HEK293 (cell line): ENCODE data around the gene NINJ2.

Experiments
- CTCF ChIA-PET: fragments of 350-600 bp; formaldehyde crosslinking; extraction: SDS; loops from one replicate; lab custom pipeline; 2021; ENCODE audit warnings: antibody characterized with exemption; lab: Yijun Ruan, JAX
- POLR2A ChIA-PET: fragments of 300-600 bp; formaldehyde crosslinking; extraction: SDS; loops from one replicate; lab custom pipeline; 2020; ENCODE audit warnings: antibody characterized with exemption, inconsistent platforms; lab: Yijun Ruan, JAX
- H3K27ac ChIP-seq: fragments of 200-500 bp; sonication (Bioruptor generic); 2 replicates; pipeline ENCODE4 v1.5.1; 2014; ENCODE audit warnings: low read depth, low read length, control low read depth, inconsistent platforms; ENCODE audit errors: extremely low read depth
- H3K36me3 ChIP-seq, 2 experiments: fragments of 200-500 bp in 1 of 2; sonication (Bioruptor generic) in 1 of 2; 1 replicate in 1 of 2; 2 replicates in 1 of 2; pipeline ENCODE4 v1.5.1; 2014 to 2017; ENCODE audit warnings: inconsistent platforms in 2 of 2, low read length in 2 of 2; ENCODE audit not compliant: control insufficient read depth in 2 of 2, insufficient read depth in 1 of 2
- H3K4me1 ChIP-seq: fragments of 200-500 bp; sonication (Bioruptor generic); 2 replicates; pipeline ENCODE4 v1.5.1; 2014; ENCODE audit warnings: mild to moderate bottlenecking, low read length, inconsistent platforms; ENCODE audit not compliant: control insufficient read depth, insufficient read depth
- H3K4me3 ChIP-seq: 2 replicates; pipeline ENCODE4 v1.5.1; 2011; ENCODE audit warnings: low read depth, mild to moderate bottlenecking, control low read depth, low read length, moderate library complexity
- H3K9me3 ChIP-seq: fragments of 200-500 bp; sonication (Bioruptor generic); 2 replicates; pipeline ENCODE4 v1.5.1; 2014; ENCODE audit warnings: low read depth, low read length, inconsistent platforms; ENCODE audit not compliant: control insufficient read depth, insufficient read depth
- GLIS1 ChIP-seq: fragments of 450-650 bp; formaldehyde crosslinking; IDR thresholded peaks from 2 replicates; pipeline ENCODE4 v1.5.1; 2016; ENCODE audit warnings: missing biosample characterization, missing genetic modification characterization
- KLF7 ChIP-seq: fragments of 450-650 bp; formaldehyde crosslinking; IDR thresholded peaks from 2 replicates; pipeline ENCODE4 v1.5.1; 2016; ENCODE audit warnings: missing biosample characterization, missing genetic modification characterization, borderline replicate concordance
- YY2 ChIP-seq: fragments of 450-650 bp; formaldehyde crosslinking; IDR thresholded peaks from 2 replicates; pipeline ENCODE4 v1.5.1; 2016; ENCODE audit warnings: missing biosample characterization, missing genetic modification characterization
- ZBTB48 ChIP-seq: fragments of 450-650 bp; formaldehyde crosslinking; IDR thresholded peaks from 2 replicates; pipeline ENCODE4 v1.5.1; 2016; ENCODE audit warnings: missing biosample characterization, missing genetic modification characterization
- ZBTB8A ChIP-seq: fragments of 450-650 bp; formaldehyde crosslinking; IDR thresholded peaks from 2 replicates; pipeline ENCODE4 v1.5.1; 2016; ENCODE audit warnings: missing biosample characterization, missing genetic modification characterization
- ZNF132 ChIP-seq: fragments of 450-650 bp; formaldehyde crosslinking; IDR thresholded peaks from 2 replicates; pipeline ENCODE4 v1.5.1; 2017; ENCODE audit warnings: missing biosample characterization, missing genetic modification characterization, borderline replicate concordance
- ZNF2 ChIP-seq: fragments of 450-650 bp; formaldehyde crosslinking; IDR thresholded peaks from 2 replicates; pipeline ENCODE4 v1.5.1; 2016; ENCODE audit warnings: missing biosample characterization, missing genetic modification characterization
- ZNF292 ChIP-seq: fragments of 450-650 bp; formaldehyde crosslinking; IDR thresholded peaks from 2 replicates; pipeline ENCODE4 v1.5.1; 2016; ENCODE audit warnings: low read depth, missing biosample characterization, missing genetic modification characterization, borderline replicate concordance
- ZNF335 ChIP-seq: fragments of 450-650 bp; formaldehyde crosslinking; conservative IDR thresholded peaks from 2 replicates; pipeline ENCODE4 v1.5.1; 2016; ENCODE audit warnings: missing biosample characterization, missing genetic modification characterization
- ZNF433 ChIP-seq: fragments of 450-650 bp; formaldehyde crosslinking; IDR thresholded peaks from 2 replicates; pipeline ENCODE4 v1.5.1; 2016; ENCODE audit warnings: missing biosample characterization, missing genetic modification characterization, low read depth
- ZNF530 ChIP-seq: fragments of 450-650 bp; formaldehyde crosslinking; IDR thresholded peaks from 2 replicates; pipeline ENCODE4 v1.5.1; 2016; ENCODE audit warnings: low read depth, missing biosample characterization, missing genetic modification characterization
- ZNF658 ChIP-seq: fragments of 450-650 bp; formaldehyde crosslinking; IDR thresholded peaks from 2 replicates; pipeline ENCODE4; 2016; ENCODE audit warnings: missing biosample characterization, missing genetic modification characterization
- ZNF660 ChIP-seq: fragments of 450-650 bp; IDR thresholded peaks from 2 replicates; pipeline ENCODE4 v1.5.1; 2018; ENCODE audit warnings: missing biosample characterization, mild to moderate bottlenecking, missing genetic modification characterization
- ZXDB ChIP-seq: fragments of 450-650 bp; formaldehyde crosslinking; IDR thresholded peaks from 2 replicates; pipeline ENCODE4 v1.5.1; 2016; ENCODE audit warnings: missing biosample characterization, missing genetic modification characterization
- TF ChIP-seq, protein P1 (sequence below): fragments of 450-650 bp; formaldehyde crosslinking; IDR thresholded peaks from 2 replicates; pipeline ENCODE4 v1.5.1; 2016; ENCODE audit warnings: missing biosample characterization, missing genetic modification characterization, borderline replicate concordance
- TF ChIP-seq, protein P2 (sequence below): fragments of 450-650 bp; formaldehyde crosslinking; IDR thresholded peaks from 2 replicates; pipeline ENCODE4 v1.5.1; 2016; ENCODE audit warnings: missing biosample characterization, missing genetic modification characterization
- TF ChIP-seq, protein P3 (sequence below): fragments of 450-650 bp; formaldehyde crosslinking; IDR thresholded peaks from 2 replicates; pipeline ENCODE4 v1.5.1; 2016; ENCODE audit warnings: missing biosample characterization, missing genetic modification characterization
- TF ChIP-seq, protein P4 (sequence below): fragments of 450-650 bp; IDR thresholded peaks from 2 replicates; pipeline ENCODE4 v1.5.1; 2018; ENCODE audit warnings: missing biosample characterization, missing genetic modification characterization
- TF ChIP-seq, protein P5 (sequence below): fragments of 450-650 bp; formaldehyde crosslinking; IDR thresholded peaks from 2 replicates; pipeline ENCODE4 v1.5.1; 2017; ENCODE audit warnings: missing biosample characterization, missing genetic modification characterization

NINJ2 gene

DNA sequence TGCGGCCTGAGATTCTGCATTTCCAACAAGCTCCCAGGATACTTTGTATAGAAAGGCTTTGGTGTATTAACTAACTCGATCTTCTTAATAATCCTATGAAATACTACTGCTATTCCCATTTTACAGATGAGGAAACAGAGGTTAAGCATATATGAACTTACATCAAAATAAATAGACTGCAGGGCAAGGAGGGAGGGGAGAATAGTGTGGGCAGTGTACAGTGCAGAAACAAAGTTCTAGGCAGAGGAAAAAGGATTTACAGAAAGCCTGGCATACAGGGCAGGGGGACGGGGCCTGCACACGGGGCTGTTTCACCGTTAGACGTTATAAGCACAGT, 19.0 kb downstream of the NINJ2 start (continued):
- TF ChIP-seq, protein P1, sequence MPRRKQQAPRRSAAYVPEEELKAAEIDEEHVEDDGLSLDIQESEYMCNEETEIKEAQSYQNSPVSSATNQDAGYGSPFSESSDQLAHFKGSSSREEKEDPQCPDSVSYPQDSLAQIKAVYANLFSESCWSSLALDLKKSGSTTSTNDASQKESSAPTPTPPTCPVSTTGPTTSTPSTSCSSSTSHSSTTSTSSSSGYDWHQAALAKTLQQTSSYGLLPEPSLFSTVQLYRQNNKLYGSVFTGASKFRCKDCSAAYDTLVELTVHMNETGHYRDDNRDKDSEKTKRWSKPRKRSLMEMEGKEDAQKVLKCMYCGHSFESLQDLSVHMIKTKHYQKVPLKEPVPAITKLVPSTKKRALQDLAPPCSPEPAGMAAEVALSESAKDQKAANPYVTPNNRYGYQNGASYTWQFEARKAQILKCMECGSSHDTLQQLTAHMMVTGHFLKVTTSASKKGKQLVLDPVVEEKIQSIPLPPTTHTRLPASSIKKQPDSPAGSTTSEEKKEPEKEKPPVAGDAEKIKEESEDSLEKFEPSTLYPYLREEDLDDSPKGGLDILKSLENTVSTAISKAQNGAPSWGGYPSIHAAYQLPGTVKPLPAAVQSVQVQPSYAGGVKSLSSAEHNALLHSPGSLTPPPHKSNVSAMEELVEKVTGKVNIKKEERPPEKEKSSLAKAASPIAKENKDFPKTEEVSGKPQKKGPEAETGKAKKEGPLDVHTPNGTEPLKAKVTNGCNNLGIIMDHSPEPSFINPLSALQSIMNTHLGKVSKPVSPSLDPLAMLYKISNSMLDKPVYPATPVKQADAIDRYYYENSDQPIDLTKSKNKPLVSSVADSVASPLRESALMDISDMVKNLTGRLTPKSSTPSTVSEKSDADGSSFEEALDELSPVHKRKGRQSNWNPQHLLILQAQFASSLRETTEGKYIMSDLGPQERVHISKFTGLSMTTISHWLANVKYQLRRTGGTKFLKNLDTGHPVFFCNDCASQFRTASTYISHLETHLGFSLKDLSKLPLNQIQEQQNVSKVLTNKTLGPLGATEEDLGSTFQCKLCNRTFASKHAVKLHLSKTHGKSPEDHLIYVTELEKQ: no peak
- no peak for TF ChIP-seq ZNF132

DNA sequence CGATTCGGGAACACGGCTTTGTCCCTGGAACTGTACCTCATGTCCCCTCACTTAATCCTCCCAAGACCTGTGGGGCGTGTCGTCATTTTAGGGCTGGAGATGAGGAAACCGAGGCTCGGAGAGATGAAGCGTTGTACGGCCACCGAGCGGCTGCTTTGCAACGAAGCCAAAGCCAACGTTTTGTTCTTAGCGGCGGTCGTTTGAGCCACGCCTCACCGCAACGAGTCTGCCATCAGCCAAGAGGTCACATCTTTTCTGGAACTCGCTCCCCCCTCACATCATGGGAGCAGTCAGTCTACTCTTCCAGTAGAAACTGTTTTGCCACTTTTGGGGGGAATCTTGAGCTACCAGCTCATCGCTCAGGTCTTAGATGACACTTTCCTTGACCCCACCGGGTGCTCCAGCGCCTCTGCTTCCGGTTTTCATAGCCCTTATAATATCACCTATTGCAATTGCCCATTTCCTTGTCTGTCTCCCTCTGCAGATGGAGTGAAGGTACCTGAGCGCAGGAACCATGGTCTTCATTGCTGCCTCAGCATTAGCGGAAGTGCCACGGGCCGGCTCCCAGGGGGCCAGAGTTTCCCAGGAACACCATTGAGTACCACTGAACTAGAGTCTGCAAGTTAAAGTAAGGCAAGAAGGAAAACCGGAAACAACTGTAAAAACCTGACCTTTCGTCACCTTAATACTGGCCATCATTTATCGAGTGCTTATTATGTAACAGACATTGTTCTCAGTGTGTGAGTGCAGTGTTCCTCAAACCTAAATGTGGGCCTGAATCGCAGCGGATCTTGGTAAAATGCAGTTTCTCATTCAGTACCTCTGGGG, 19.6 kb downstream of the NINJ2 start:
- POLR2A ChIA-PET: no interaction called here
- no peaks in the 10 kb centered on the region for H3K9me3 ChIP-seq
- H3K4me3 ChIP-seq: no peak overlapping the region; the same call in 1 of the 2 replicates
- peaks cover 3% of the 10 kb centered on the region; the same call in 1 of the 2 replicates for H3K4me1 ChIP-seq
- TF ChIP-seq, protein P2, sequence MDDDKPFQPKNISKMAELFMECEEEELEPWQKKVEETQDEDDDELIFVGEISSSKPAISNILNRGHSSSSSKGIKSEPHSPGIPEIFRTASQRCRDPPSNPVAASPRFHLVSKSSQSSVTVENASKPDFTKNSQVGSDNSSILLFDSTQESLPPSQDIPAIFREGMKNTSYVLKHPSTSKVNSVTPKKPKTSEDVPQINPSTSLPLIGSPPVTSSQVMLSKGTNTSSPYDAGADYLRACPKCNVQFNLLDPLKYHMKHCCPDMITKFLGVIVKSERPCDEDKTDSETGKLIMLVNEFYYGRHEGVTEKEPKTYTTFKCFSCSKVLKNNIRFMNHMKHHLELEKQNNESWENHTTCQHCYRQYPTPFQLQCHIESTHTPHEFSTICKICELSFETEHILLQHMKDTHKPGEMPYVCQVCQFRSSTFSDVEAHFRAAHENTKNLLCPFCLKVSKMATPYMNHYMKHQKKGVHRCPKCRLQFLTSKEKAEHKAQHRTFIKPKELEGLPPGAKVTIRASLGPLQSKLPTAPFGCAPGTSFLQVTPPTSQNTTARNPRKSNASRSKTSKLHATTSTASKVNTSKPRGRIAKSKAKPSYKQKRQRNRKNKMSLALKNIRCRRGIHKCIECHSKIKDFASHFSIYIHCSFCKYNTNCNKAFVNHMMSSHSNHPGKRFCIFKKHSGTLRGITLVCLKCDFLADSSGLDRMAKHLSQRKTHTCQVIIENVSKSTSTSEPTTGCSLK (tag by site-specific recombination): no peak
- TF ChIP-seq YY2 (tag by site-specific recombination) (no peak), KLF7 (tag by site-specific recombination) (no peak)
- CTCF ChIA-PET: interaction anchor here (0.9 to 1.4 kb wide), 2 partner anchors 96 to 107 kb away, joined by 3 to 4 read pairs; no protein-coding TSS in a partner anchor
- H3K36me3 ChIP-seq: no peaks in the 10 kb centered on the region
- peak overlapping the region; percentile 74; the same call in 1 of the 2 replicates for H3K27ac ChIP-seq

DNA sequence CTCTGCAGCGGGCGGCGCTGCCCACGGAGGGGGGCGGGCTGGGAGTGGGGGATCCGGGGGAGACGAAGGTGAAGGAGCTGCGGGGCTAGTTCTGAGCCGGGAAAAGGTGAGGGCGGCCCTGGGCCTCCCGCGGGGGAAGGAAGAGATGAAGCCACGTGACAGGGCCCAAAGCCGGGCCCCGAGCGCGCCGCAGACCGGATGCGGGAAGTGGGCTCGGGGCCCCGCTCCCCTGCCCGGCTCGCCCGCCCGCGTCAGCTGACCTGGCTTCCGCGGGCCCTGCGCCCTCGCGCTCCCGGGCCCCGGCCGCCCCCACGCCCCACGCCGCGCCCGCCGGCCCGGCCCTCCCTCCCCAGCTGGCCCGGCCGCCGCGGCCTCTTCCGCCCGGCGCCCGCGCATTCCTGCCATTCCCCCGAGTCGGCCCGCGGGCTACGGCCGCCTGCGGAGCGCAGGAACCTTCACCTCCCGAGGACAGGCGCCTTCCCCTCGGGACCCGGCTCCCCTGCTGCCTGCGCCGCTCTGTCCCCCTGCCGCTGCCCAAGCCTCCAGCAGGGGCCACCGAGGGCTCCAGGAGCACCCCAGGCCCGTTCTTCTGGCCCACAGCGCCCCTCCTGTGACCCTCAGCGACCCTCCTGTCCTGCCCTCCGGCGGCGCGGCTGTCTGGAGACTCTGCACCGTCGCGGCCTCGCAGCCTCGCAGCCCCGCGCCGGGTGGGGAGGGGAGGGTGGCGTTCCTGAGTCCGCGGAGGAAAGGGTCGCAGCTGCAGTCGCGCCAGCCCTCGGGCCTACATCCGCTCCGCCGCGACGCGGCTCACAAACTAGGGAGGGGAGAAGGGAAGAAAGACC, 20.4 kb downstream of the NINJ2 start:
- Histone ChIP-seq H3K4me3 (peak overlapping the region; percentile 39), H3K27ac (peak overlapping the region; percentile 74; the same call in 1 of the 2 replicates), H3K4me1 (peaks cover 3% of the 10 kb centered on the region; the same call in 1 of the 2 replicates), H3K9me3 (no peaks in the 10 kb centered on the region), H3K36me3 (no peaks in the 10 kb centered on the region)
- CTCF ChIA-PET: interaction anchor here (0.6 to 1.4 kb wide), 4 partner anchors 95 to 174 kb away, joined by 3 to 6 read pairs (median 4); no protein-coding TSS in a partner anchor
- POLR2A ChIA-PET: interaction anchor here (0.6 to 1.8 kb wide), 3 partner anchors 9 to 109 kb away, joined by 4 to 5 read pairs (median 4); partner anchors contain the start of gene WNK1
- TF ChIP-seq ZNF335 (peak; percentile 58), ZNF530 (tag by site-specific recombination) (no peak), ZNF660 (no peak), ZBTB8A (peak; percentile 48; the same call in 1 of the 2 replicates), ZXDB (no peak), GLIS1 (tag by site-specific recombination) (peak; percentile 32; the same call in 1 of the 2 replicates), ZBTB48 (no peak), ZNF292 (no peak), ZNF658 (no peak), ZNF433 (tag by site-specific recombination) (no peak), ZNF2 (tag by site-specific recombination) (0 out of 2 replicates have a peak, but pooled peaks have one; percentile 18)
- TF ChIP-seq, protein P3, sequence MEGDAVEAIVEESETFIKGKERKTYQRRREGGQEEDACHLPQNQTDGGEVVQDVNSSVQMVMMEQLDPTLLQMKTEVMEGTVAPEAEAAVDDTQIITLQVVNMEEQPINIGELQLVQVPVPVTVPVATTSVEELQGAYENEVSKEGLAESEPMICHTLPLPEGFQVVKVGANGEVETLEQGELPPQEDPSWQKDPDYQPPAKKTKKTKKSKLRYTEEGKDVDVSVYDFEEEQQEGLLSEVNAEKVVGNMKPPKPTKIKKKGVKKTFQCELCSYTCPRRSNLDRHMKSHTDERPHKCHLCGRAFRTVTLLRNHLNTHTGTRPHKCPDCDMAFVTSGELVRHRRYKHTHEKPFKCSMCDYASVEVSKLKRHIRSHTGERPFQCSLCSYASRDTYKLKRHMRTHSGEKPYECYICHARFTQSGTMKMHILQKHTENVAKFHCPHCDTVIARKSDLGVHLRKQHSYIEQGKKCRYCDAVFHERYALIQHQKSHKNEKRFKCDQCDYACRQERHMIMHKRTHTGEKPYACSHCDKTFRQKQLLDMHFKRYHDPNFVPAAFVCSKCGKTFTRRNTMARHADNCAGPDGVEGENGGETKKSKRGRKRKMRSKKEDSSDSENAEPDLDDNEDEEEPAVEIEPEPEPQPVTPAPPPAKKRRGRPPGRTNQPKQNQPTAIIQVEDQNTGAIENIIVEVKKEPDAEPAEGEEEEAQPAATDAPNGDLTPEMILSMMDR (tag by site-specific recombination): peak; percentile 66
- TF ChIP-seq, protein P4, sequence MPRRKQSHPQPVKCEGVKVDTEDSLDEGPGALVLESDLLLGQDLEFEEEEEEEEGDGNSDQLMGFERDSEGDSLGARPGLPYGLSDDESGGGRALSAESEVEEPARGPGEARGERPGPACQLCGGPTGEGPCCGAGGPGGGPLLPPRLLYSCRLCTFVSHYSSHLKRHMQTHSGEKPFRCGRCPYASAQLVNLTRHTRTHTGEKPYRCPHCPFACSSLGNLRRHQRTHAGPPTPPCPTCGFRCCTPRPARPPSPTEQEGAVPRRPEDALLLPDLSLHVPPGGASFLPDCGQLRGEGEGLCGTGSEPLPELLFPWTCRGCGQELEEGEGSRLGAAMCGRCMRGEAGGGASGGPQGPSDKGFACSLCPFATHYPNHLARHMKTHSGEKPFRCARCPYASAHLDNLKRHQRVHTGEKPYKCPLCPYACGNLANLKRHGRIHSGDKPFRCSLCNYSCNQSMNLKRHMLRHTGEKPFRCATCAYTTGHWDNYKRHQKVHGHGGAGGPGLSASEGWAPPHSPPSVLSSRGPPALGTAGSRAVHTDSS: no peak
- TF ChIP-seq, protein P5, sequence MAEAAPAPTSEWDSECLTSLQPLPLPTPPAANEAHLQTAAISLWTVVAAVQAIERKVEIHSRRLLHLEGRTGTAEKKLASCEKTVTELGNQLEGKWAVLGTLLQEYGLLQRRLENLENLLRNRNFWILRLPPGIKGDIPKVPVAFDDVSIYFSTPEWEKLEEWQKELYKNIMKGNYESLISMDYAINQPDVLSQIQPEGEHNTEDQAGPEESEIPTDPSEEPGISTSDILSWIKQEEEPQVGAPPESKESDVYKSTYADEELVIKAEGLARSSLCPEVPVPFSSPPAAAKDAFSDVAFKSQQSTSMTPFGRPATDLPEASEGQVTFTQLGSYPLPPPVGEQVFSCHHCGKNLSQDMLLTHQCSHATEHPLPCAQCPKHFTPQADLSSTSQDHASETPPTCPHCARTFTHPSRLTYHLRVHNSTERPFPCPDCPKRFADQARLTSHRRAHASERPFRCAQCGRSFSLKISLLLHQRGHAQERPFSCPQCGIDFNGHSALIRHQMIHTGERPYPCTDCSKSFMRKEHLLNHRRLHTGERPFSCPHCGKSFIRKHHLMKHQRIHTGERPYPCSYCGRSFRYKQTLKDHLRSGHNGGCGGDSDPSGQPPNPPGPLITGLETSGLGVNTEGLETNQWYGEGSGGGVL (tag by site-specific recombination): peak; percentile 85
